HepG2 (cell line): ENCODE measurements around the gene GRK4. TPM values are rescaled to one million over a fixed set of nuclear protein-coding genes. Genes with fewer than 3 reads are reported as not detected.

Experiments
- FOXK2 ChIP-seq: fragments of 450-650 bp; IDR thresholded peaks from 2 replicates; pipeline ENCODE4 v1.6.1; 2016
- KAT2B ChIP-seq: fragments of 150-350 bp; IDR thresholded peaks from 2 replicates; pipeline ENCODE4 v1.6.1; 2014; ENCODE audit warnings: low read depth, low read length, borderline replicate concordance
- KLF9 ChIP-seq: IDR thresholded peaks from 2 replicates; pipeline ENCODE4 v1.6.1; 2016; ENCODE audit warnings: low read depth
- MXI1 ChIP-seq: IDR thresholded peaks from 3 replicates; pipeline ENCODE4 v1.6.1; 2012; ENCODE audit warnings: low read depth, low read length, inconsistent platforms, borderline replicate concordance
- NR2F6 ChIP-seq, 2 experiments: IDR thresholded peaks; 2 replicates each; pipeline ENCODE4 v1.6.1; 2016; ENCODE audit warnings: antibody characterized with exemption in 1 of 2, mild to moderate bottlenecking in 1 of 2
- RBM39 ChIP-seq: fragments of 200-400 bp; formaldehyde crosslinking; IDR thresholded peaks from one replicate; pipeline ENCODE4 v1.6.1; 2018; ENCODE audit warnings: antibody characterized with exemption, mild to moderate bottlenecking, low read depth, low read length; ENCODE audit not compliant: poor library complexity, severe bottlenecking
- RFX5 ChIP-seq: IDR thresholded peaks from 2 replicates; pipeline ENCODE4 v1.6.1; 2011; ENCODE audit warnings: low read depth, low read length, improper control_type of control experiment
- SNAI1 ChIP-seq: sonication (generic); formaldehyde crosslinking; IDR thresholded peaks from 2 replicates; pipeline ENCODE4 v1.5.0; 2020; ENCODE audit warnings: mild to moderate bottlenecking, missing genetic modification reagents, borderline replicate concordance
- ZNF329 ChIP-seq: sonication (generic); formaldehyde crosslinking; IDR thresholded peaks from 2 replicates; pipeline ENCODE4 v1.9.0; 2021; ENCODE audit warnings: low read depth, mild to moderate bottlenecking, missing genetic modification reagents
- ZNF451 ChIP-seq: sonication (generic); formaldehyde crosslinking; IDR thresholded peaks from 2 replicates; pipeline ENCODE4 v1.5.0; 2020; ENCODE audit warnings: mild to moderate bottlenecking, missing genetic modification reagents
- ZNF781 ChIP-seq: sonication (generic); formaldehyde crosslinking; IDR thresholded peaks from 2 replicates; pipeline ENCODE4 v1.5.1; 2020; ENCODE audit warnings: borderline replicate concordance, mild to moderate bottlenecking, missing genetic modification reagents; ENCODE audit errors: not compliant biosample characterization
- polyA plus RNA-seq, 8 experiments: library from polyadenylated mRNA; depleted of rRNA in 3 of 8; stranded (reverse) in 7 of 8; unstranded in 1 of 8; fragments of >200 nt; fragmentation: Illumina TruSeq in 4 of 8; extraction: Trizol in 4 of 8; gene quantifications; 2 replicates each; pipeline versions ENCODE4 v1.2.1 to v1.2.3, GENCODE V29; 2011 to 2016; ENCODE audit warnings: low read depth in 4 of 8, missing spikeins in 1 of 8, mixed read lengths in 1 of 8; ENCODE audit not compliant: insufficient read depth in 1 of 8
- total RNA-seq, 5 experiments: library from RNA; depleted of rRNA; stranded (reverse); fragments of >200 nt; fragmentation: Illumina TruSeq; extraction: Trizol; gene quantifications; 2 replicates each; pipeline ENCODE4 v1.2.3, GENCODE V29; 2016; ENCODE audit warnings: low read depth in 1 of 5
- TF ChIP-seq, protein P1 (sequence below): sonication (generic); formaldehyde crosslinking; IDR thresholded peaks from 2 replicates; pipeline ENCODE4 v1.4.0; 2020; ENCODE audit warnings: mild to moderate bottlenecking, low read depth, missing genetic modification reagents
- TF ChIP-seq, protein P2 (sequence below): sonication (generic); formaldehyde crosslinking; IDR thresholded peaks from 2 replicates; pipeline ENCODE4 v1.9.0; 2021; ENCODE audit warnings: missing genetic modification reagents, borderline replicate concordance
- TF ChIP-seq, protein P3 (sequence below): sonication (generic); formaldehyde crosslinking; IDR thresholded peaks from 2 replicates; pipeline ENCODE4 v1.5.1; 2020; ENCODE audit warnings: mild to moderate bottlenecking, missing genetic modification reagents, moderate library complexity
- TF ChIP-seq, protein P4 (sequence below): sonication (generic); formaldehyde crosslinking; IDR thresholded peaks from 2 replicates; pipeline ENCODE4 v1.5.0; 2020; ENCODE audit warnings: missing genetic modification reagents, mild to moderate bottlenecking, borderline replicate concordance
- TF ChIP-seq, protein P5 (sequence below): sonication (generic); formaldehyde crosslinking; IDR thresholded peaks from 2 replicates; pipeline ENCODE4 v1.4.0; 2020; ENCODE audit warnings: low read depth, mild to moderate bottlenecking, missing genetic modification reagents

The GRK4 gene
- total and polyA plus RNA-seq, 2 of the 13 experiments (the other 11 are each of a cell fraction or from before 2014, with no cell fraction given): 1.8 to 2.0 TPM

DNA sequence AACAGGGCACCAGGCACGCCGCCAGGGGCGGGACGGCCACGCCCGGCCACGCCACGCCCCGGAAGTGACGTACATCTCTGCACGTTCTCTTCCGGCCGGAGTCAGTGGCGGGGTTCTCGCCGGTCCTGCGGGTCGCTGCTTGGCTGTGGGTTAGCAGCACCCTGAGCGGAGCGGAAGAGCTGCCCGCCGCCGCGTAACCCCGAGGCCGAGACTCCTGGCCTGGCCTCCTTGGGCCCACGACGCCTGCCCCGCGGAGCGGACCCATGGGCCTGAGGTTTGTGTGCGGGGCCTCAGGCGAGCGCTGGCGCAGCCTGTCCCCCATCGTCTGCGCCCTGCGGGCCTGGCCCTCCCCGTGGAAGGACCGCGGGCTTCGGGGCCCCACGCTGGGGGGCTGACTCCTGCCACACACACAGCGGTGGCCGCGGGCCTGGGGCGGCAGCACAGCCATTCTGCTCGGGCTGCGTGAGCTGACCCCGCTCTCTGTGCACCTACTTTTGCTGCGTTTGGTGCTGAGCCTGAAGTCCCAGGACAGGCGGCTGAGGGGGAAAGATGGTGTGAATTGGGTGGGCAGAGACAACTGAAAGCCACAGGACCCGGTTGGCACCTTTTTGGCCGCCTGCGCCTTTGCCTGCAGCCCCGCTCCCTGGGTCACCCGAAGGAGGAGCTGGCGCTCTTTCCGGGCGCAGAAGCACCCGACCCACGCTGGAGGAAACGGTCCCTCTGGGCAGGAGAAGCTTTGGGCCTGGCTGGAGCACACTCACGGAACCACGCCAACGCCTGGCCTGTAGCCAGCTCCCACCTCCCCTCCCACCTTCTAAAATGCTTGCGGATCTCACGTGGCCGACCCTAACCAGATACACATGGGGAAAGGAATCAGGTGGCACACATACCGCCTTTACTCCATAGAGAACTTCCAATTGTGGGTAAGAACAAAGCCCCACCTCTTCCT, 28.3 kb upstream of the GRK4 start (continued):
- TF ChIP-seq, protein P1, sequence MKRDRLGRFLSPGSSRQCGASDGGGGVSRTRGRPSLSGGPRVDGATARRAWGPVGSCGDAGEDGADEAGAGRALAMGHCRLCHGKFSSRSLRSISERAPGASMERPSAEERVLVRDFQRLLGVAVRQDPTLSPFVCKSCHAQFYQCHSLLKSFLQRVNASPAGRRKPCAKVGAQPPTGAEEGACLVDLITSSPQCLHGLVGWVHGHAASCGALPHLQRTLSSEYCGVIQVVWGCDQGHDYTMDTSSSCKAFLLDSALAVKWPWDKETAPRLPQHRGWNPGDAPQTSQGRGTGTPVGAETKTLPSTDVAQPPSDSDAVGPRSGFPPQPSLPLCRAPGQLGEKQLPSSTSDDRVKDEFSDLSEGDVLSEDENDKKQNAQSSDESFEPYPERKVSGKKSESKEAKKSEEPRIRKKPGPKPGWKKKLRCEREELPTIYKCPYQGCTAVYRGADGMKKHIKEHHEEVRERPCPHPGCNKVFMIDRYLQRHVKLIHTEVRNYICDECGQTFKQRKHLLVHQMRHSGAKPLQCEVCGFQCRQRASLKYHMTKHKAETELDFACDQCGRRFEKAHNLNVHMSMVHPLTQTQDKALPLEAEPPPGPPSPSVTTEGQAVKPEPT (CRISPR knock-in tag): no peak
- peak; percentile 84; the same call in 1 of the 3 replicates for TF ChIP-seq MXI1
- TF ChIP-seq RBM39: no peak
- TF ChIP-seq, protein P2, sequence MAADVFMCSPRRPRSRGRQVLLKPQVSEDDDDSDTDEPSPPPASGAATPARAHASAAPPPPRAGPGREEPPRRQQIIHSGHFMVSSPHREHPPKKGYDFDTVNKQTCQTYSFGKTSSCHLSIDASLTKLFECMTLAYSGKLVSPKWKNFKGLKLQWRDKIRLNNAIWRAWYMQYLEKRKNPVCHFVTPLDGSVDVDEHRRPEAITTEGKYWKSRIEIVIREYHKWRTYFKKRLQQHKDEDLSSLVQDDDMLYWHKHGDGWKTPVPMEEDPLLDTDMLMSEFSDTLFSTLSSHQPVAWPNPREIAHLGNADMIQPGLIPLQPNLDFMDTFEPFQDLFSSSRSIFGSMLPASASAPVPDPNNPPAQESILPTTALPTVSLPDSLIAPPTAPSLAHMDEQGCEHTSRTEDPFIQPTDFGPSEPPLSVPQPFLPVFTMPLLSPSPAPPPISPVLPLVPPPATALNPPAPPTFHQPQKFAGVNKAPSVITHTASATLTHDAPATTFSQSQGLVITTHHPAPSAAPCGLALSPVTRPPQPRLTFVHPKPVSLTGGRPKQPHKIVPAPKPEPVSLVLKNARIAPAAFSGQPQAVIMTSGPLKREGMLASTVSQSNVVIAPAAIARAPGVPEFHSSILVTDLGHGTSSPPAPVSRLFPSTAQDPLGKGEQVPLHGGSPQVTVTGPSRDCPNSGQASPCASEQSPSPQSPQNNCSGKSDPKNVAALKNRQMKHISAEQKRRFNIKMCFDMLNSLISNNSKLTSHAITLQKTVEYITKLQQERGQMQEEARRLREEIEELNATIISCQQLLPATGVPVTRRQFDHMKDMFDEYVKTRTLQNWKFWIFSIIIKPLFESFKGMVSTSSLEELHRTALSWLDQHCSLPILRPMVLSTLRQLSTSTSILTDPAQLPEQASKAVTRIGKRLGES (CRISPR knock-in tag): no peak
- TF ChIP-seq KAT2B: no peak
- TF ChIP-seq RFX5: no peak
- TF ChIP-seq FOXK2: no peak
- TF ChIP-seq, protein P3, sequence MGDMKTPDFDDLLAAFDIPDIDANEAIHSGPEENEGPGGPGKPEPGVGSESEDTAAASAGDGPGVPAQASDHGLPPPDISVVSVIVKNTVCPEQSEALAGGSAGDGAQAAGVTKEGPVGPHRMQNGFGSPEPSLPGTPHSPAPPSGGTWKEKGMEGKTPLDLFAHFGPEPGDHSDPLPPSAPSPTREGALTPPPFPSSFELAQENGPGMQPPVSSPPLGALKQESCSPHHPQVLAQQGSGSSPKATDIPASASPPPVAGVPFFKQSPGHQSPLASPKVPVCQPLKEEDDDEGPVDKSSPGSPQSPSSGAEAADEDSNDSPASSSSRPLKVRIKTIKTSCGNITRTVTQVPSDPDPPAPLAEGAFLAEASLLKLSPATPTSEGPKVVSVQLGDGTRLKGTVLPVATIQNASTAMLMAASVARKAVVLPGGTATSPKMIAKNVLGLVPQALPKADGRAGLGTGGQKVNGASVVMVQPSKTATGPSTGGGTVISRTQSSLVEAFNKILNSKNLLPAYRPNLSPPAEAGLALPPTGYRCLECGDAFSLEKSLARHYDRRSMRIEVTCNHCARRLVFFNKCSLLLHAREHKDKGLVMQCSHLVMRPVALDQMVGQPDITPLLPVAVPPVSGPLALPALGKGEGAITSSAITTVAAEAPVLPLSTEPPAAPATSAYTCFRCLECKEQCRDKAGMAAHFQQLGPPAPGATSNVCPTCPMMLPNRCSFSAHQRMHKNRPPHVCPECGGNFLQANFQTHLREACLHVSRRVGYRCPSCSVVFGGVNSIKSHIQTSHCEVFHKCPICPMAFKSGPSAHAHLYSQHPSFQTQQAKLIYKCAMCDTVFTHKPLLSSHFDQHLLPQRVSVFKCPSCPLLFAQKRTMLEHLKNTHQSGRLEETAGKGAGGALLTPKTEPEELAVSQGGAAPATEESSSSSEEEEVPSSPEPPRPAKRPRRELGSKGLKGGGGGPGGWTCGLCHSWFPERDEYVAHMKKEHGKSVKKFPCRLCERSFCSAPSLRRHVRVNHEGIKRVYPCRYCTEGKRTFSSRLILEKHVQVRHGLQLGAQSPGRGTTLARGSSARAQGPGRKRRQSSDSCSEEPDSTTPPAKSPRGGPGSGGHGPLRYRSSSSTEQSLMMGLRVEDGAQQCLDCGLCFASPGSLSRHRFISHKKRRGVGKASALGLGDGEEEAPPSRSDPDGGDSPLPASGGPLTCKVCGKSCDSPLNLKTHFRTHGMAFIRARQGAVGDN (CRISPR knock-in tag): peak; percentile 81
- no peak for TF ChIP-seq KLF9 (CRISPR knock-in tag)
- no peak for TF ChIP-seq SNAI1 (CRISPR knock-in tag)
- no peak for TF ChIP-seq ZNF329 (CRISPR knock-in tag)
- no peak for TF ChIP-seq NR2F6 (IDR thresholded peaks at IDR 0.05)
- TF ChIP-seq NR2F6 (CRISPR knock-in tag; IDR thresholded peaks at IDR 0.05): peak; percentile 29; the same call in 1 of the 2 replicates
- no peak for TF ChIP-seq ZNF781
- TF ChIP-seq, protein P4, sequence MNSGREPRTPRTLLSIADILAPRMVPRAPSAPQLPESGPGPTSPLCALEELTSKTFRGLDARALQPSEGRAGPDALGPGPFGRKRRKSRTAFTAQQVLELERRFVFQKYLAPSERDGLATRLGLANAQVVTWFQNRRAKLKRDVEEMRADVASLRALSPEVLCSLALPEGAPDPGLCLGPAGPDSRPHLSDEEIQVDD (CRISPR knock-in tag): no peak
- TF ChIP-seq ZNF451: peak; percentile 85; the same call in 1 of the 2 replicates
- TF ChIP-seq, protein P5, sequence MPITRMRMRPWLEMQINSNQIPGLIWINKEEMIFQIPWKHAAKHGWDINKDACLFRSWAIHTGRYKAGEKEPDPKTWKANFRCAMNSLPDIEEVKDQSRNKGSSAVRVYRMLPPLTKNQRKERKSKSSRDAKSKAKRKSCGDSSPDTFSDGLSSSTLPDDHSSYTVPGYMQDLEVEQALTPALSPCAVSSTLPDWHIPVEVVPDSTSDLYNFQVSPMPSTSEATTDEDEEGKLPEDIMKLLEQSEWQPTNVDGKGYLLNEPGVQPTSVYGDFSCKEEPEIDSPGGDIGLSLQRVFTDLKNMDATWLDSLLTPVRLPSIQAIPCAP (CRISPR knock-in tag): no peak
